PC-9 (cell line): ENCODE measurements around the gene CENPP. TPM values are rescaled to one million over a fixed set of nuclear protein-coding genes. Genes with fewer than 3 reads are reported as not detected.

Source experiments
- BruUV-seq: library from RNA; stranded (reverse); fragments of 400-500 nt; replicated peaks from 2 replicates; lab custom pipeline; 2021; lab: Mats Ljungman, UMichigan
- CTCF ChIA-PET: fragments of 300-600 bp; sonication (Branson Sonifier 250); formaldehyde crosslinking; loops from one replicate; lab custom pipeline; 2022; ENCODE audit warnings: antibody characterized with exemption; lab: Charles Lee
- POLR2A ChIA-PET: fragments of 300-600 bp; sonication (Branson Sonifier 250); formaldehyde crosslinking; loops from one replicate; lab custom pipeline; 2022; ENCODE audit warnings: antibody characterized with exemption; ENCODE audit not compliant: unreplicated experiment; lab: Charles Lee
- DNase-seq, 2 experiments: peaks; one replicate each; pipeline versions ENCODE4 v3.0.0 to v3.0.0-alpha.2; 2015 to 2022; ENCODE audit warnings: mixed read lengths in 1 of 2
- H2AFZ ChIP-seq: fragments of 200-600 bp; sonication (generic); 2 replicates; pipeline ENCODE4 v1.8.1; 2017; ENCODE audit warnings: antibody characterized with exemption
- H3F3A ChIP-seq: fragments of 200-600 bp; sonication (generic); 2 replicates; pipeline ENCODE4 v1.8.1; 2017; ENCODE audit warnings: antibody characterized with exemption, mild to moderate bottlenecking, low read depth; ENCODE audit not compliant: insufficient read depth
- H3K27ac ChIP-seq: fragments of 200-600 bp; sonication (generic); 2 replicates; pipeline ENCODE4 v1.6.1; 2016; ENCODE audit warnings: mixed run types
- H3K27me3 ChIP-seq: fragments of 200-600 bp; sonication (generic); 2 replicates; pipeline ENCODE4 v1.6.1; 2016; ENCODE audit warnings: low read depth, mixed run types; ENCODE audit not compliant: insufficient read depth
- H3K36me3 ChIP-seq: fragments of 200-600 bp; sonication (generic); 2 replicates; pipeline ENCODE4 v1.6.1; 2016; ENCODE audit warnings: low read depth, mixed run types
- H3K4me1 ChIP-seq: fragments of 200-600 bp; sonication (generic); replicated peaks from 2 replicates; pipeline ENCODE4 v1.6.1; 2016; ENCODE audit warnings: mixed run types; ENCODE audit not compliant: insufficient read depth
- H3K4me2 ChIP-seq: fragments of 200-600 bp; sonication (generic); 2 replicates; pipeline ENCODE4 v1.6.1; 2017; ENCODE audit warnings: mixed run types
- H3K4me3 ChIP-seq: fragments of 200-600 bp; sonication (generic); 2 replicates; pipeline ENCODE4 v1.6.1; 2016; ENCODE audit warnings: mixed run types
- H3K79me2 ChIP-seq: fragments of 200-600 bp; sonication (generic); 2 replicates; pipeline ENCODE4 v1.6.1; 2017; ENCODE audit warnings: low read depth, mixed run types
- H3K9me2 ChIP-seq: fragments of 200-600 bp; sonication (generic); 2 replicates; pipeline ENCODE4 v1.8.1; 2017; ENCODE audit warnings: mild to moderate bottlenecking; ENCODE audit not compliant: insufficient read depth
- H3K9me3 ChIP-seq: fragments of 200-600 bp; sonication (generic); 2 replicates; pipeline ENCODE4 v1.8.1; 2016; ENCODE audit warnings: low read depth; ENCODE audit not compliant: insufficient read depth
- H4K20me1 ChIP-seq: fragments of 200-600 bp; sonication (generic); 2 replicates; pipeline ENCODE4 v1.8.1; 2017; ENCODE audit not compliant: insufficient read depth
- EZH2 ChIP-seq: fragments of 200-600 bp; sonication (generic); IDR thresholded peaks from 2 replicates; pipeline ENCODE4 v1.8.0; 2017; ENCODE audit warnings: antibody characterized with exemption, low read depth
- intact Hi-C: fragments of 100-400 bp; cut with micrococcal nuclease; formaldehyde crosslinking; loops from one replicate; pipeline ENCODE4 v1.10.0; 2022; ENCODE audit not compliant: unreplicated experiment
- total RNA-seq: library from RNA; stranded (reverse); gene quantifications from 2 replicates; pipeline ENCODE4 v1.2.3, GENCODE V29; 2021
- TF ChIP-seq, protein P1 (sequence below): fragments of 200-600 bp; sonication (generic); conservative IDR thresholded peaks from 2 replicates; pipeline ENCODE4 v1.6.1; 2017; ENCODE audit warnings: mixed run types, antibody characterized with exemption, mild to moderate bottlenecking, moderate library complexity

CENPP gene
- total RNA-seq, 1 experiment from 2014 or later, result 10.0 TPM

DNA sequence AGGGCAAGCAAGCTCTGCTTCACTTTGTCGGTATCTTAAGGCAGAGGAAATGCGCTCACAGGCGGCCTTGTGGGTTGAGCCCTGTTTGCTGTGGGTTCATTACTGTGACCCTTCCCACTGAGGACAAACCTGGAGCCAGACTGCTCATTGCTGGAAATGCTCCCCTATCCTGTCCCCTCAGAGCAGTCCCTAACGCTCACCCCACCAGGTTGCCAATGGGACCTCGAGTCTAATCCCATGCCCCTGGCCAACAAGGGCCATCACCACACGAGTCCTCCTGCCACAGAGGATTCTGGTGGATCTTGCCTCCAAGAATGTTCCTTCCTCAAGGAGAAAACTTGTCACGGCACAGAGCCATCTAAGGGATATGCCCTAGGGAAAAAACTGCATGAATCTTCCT, 329.6 kb downstream of the CENPP start:
- H4K20me1 ChIP-seq, result peaks cover 13% of the 10 kb centered on the region
- no peak overlapping the region for H3K4me2 ChIP-seq
- H3K27ac ChIP-seq, result no peak overlapping the region
- ChIA-PET CTCF (no interaction called here), POLR2A (interaction anchor here (0.6 kb wide), 1 partner anchor 268 kb away, joined by 4 read pairs; no protein-coding TSS in a partner anchor)
- H3K79me2 ChIP-seq, result peaks cover 7% of the 10 kb centered on the region; the same call in 1 of the 2 replicates
- no peaks in the 10 kb centered on the region for H3K4me1 ChIP-seq
- no peaks in the 10 kb centered on the region for H3K9me2 ChIP-seq
- TF ChIP-seq, protein P1, sequence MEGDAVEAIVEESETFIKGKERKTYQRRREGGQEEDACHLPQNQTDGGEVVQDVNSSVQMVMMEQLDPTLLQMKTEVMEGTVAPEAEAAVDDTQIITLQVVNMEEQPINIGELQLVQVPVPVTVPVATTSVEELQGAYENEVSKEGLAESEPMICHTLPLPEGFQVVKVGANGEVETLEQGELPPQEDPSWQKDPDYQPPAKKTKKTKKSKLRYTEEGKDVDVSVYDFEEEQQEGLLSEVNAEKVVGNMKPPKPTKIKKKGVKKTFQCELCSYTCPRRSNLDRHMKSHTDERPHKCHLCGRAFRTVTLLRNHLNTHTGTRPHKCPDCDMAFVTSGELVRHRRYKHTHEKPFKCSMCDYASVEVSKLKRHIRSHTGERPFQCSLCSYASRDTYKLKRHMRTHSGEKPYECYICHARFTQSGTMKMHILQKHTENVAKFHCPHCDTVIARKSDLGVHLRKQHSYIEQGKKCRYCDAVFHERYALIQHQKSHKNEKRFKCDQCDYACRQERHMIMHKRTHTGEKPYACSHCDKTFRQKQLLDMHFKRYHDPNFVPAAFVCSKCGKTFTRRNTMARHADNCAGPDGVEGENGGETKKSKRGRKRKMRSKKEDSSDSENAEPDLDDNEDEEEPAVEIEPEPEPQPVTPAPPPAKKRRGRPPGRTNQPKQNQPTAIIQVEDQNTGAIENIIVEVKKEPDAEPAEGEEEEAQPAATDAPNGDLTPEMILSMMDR, result no peak
- no peak for TF ChIP-seq EZH2
- H3K27me3 ChIP-seq, result no peaks in the 10 kb centered on the region
- DNase-seq, result no peak
- no TSS peak for BruUV-seq
- intact Hi-C loops, result no loop called here
- H3F3A ChIP-seq, result no peaks in the 10 kb centered on the region
- no peaks in the 10 kb centered on the region for H3K9me3 ChIP-seq
- peaks cover 10% of the 10 kb centered on the region; the same call in 1 of the 2 replicates for H3K36me3 ChIP-seq
- no peak overlapping the region for H3K4me3 ChIP-seq
- H2AFZ ChIP-seq, result no peak overlapping the region

GRCh38 chr9:92655896-92656536, 330.3 kb downstream of the CENPP start:
- Histone ChIP-seq H3K4me3 (no peak overlapping the region), H3K9me2 (no peaks in the 10 kb centered on the region), H3K27me3 (no peaks in the 10 kb centered on the region), H3F3A (no peaks in the 10 kb centered on the region), H3K9me3 (no peaks in the 10 kb centered on the region), H3K27ac (no peak overlapping the region), H3K36me3 (peaks cover 10% of the 10 kb centered on the region; the same call in 1 of the 2 replicates), H2AFZ (no peak overlapping the region), H3K4me2 (no peak overlapping the region), H4K20me1 (peaks cover 19% of the 10 kb centered on the region), H3K79me2 (peaks cover 13% of the 10 kb centered on the region), H3K4me1 (no peaks in the 10 kb centered on the region)
- ChIA-PET CTCF (no interaction called here), POLR2A (no interaction called here)
- TF ChIP-seq EZH2, result no peak
- TF ChIP-seq, protein P1, result no peak
- intact Hi-C loops, result no loop called here
- BruUV-seq, result no TSS peak
- DNase-seq, result no peak

DNA sequence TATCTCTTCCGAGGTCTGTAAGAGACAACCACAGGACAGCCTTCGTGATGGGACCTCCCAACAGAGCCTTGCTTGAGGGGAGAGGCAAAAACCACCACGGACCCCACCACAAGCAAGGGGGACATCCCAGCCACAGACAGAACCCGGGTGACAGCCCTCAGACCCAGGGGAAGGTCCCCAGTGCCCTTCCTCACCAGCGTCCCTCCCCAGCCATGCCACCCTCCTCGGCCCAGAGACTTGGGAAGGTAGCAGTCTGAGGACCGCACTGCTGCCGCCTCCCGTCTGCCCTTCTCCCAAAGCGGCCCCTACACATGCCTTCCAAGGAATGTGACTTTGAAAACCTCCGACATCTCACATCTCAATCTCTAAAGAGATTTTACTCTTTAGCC, 330.8 kb downstream of the CENPP start:
- ChIA-PET CTCF (no interaction called here), POLR2A (no interaction called here)
- TF ChIP-seq EZH2, result no peak
- Histone ChIP-seq H3F3A (no peaks in the 10 kb centered on the region), H3K27ac (no peak overlapping the region), H3K4me3 (no peak overlapping the region), H2AFZ (no peak overlapping the region), H3K9me2 (no peaks in the 10 kb centered on the region), H3K79me2 (peaks cover 18% of the 10 kb centered on the region), H3K4me1 (no peaks in the 10 kb centered on the region), H3K9me3 (no peaks in the 10 kb centered on the region), H3K36me3 (peaks cover 10% of the 10 kb centered on the region; the same call in 1 of the 2 replicates), H3K27me3 (no peaks in the 10 kb centered on the region), H3K4me2 (no peak overlapping the region), H4K20me1 (peaks cover 24% of the 10 kb centered on the region)
- DNase-seq, result no peak
- no TSS peak for BruUV-seq
- intact Hi-C loops, result no loop called here
